ENCODE data around the gene USF1.
A peak's percentile ranks its signal among the peaks of the same experiment; 100 is the strongest.

The USF1 gene

DNA sequence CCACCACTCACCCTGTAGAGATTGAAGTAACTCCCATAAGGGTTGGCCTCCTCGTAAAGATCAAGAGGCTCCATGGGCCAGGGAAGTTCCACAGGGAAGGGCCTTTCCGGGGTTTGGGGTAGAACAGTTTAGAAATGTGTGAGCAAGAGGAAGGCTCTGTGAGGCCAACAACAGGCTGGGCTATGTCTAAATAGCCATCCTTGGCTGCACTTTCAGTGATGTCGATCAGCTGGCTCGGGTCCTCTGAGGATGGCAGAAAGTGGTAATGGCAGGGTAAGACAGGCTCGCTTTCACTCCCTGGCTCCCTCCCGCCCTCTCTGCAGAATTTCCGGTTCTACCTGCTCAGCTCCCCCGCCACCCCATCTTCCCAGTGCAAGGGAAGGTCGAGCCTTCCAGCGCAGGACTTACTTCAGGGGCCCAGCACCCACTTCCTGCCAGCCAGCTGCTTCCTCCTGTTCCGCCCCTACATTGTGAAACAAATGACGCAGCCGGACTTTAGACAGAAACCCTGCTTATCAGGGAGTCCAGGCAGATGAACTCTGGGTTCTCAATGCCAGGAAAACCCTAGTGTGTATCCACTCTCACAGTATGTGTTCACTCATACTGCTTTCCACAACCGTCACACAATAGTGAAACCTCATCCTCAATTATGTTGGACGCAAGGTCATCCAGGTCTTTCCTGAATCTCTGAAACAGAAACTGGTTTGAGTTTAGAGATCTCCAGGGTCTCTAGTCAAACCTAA, 32.1 kb downstream of the USF1 start:
- peaks cover 27% of the 10 kb centered on the region; the same call in 1 of the 2 replicates for H4K20me1 ChIP-seq
- peak overlapping the region; percentile 59 for H3K9ac ChIP-seq
- H3K4me2 ChIP-seq, result peak overlapping the region; percentile 89
- peaks cover 6% of the 10 kb centered on the region; the same call in 1 of the 2 replicates for H3K36me3 ChIP-seq
- H3K27me3 ChIP-seq, result no peaks in the 10 kb centered on the region
- no peaks in the 10 kb centered on the region for H3K9me3 ChIP-seq
- peak; percentile 88 for TF ChIP-seq Cebpa-rat (IDR thresholded peaks at IDR 0.05)
- H3K4me3 ChIP-seq, result peak overlapping the region; percentile 56
- H3K27ac ChIP-seq, result peak overlapping the region; percentile 83
- peaks cover 32% of the 10 kb centered on the region for H3K4me1 ChIP-seq

- Histone ChIP-seq H3K36me3 (peaks cover 12% of the 10 kb centered on the region; the same call in 1 of the 2 replicates), H3K4me3 (peak overlapping the region; percentile 56), H4K20me1 (peaks cover 27% of the 10 kb centered on the region; the same call in 1 of the 2 replicates), H3K27ac (peak overlapping the region; percentile 83), H3K9ac (peak overlapping the region; percentile 59), H3K27me3 (no peaks in the 10 kb centered on the region), H3K4me2 (peak overlapping the region; percentile 89), H3K9me3 (no peaks in the 10 kb centered on the region), H3K4me1 (peaks cover 26% of the 10 kb centered on the region)
- no peak for TF ChIP-seq Cebpa-rat (IDR thresholded peaks at IDR 0.05)
These were observed 32.7 kb downstream of the USF1 start for GRCh38 chr1:161013131-161013487.

DNA sequence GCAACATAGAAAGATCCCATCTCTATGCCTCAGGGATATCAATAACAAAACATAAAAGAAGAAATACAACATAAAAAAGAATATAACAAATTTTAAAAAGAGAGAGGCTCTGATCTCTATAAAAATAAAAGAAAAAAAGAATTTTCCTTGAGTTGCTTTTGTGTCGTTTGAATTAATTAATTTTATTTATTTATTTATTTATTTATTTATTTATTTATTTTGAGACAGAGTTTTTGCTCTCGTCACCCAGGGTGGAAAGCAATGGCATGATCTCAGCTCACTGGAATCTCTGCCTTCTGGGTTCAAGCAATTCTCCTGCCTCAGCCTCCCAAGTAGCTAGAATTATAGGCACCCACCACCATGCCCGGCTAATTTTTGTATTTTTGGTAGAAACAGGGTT, 33.4 kb downstream of the USF1 start:
- no peak overlapping the region for H3K4me3 ChIP-seq
- H3K9me3 ChIP-seq, result no peaks in the 10 kb centered on the region
- 0 out of 2 replicates have a peak overlapping the region, but pooled peaks have one; percentile 83 for H3K27ac ChIP-seq
- no peak overlapping the region for H3K9ac ChIP-seq
- H3K4me2 ChIP-seq, result peak overlapping the region; percentile 89; the same call in 1 of the 2 replicates
- H3K36me3 ChIP-seq, result peaks cover 19% of the 10 kb centered on the region; the same call in 1 of the 2 replicates
- TF ChIP-seq Cebpa-rat (IDR thresholded peaks at IDR 0.05), result no peak
- H3K27me3 ChIP-seq, result no peaks in the 10 kb centered on the region
- H4K20me1 ChIP-seq, result peaks cover 29% of the 10 kb centered on the region; the same call in 1 of the 2 replicates
- H3K4me1 ChIP-seq, result peaks cover 23% of the 10 kb centered on the region

DNA sequence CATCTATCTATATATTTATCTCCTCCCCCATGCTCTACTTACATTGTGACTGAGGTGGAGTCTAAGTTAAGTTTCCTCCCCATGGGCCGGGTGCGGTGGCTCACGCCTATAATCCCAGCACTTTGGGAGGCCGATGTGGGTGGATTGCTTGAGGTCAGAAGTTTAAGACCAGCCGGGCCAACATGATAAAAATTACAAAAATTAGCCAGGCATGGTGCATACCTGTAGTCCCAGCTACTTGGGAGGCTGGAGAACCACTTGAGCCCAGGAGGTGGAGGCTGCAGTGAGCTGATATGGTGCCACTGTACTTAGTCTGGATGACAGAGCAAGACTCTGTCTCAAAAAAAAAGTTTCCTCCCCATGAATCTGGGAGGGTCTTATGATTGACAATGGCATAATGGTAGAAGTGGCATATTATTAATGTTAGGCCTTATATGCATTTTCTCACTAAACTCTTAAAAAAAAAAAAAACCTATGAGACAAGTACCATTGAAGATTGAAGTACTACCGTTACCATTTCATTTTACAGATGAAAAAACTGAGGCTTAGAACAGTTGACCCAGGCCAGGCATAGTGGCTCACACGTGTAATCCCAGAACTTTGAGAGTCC, 36.1 kb downstream of the USF1 start:
- Histone ChIP-seq H3K27ac (no peak overlapping the region), H3K9ac (no peak overlapping the region), H3K4me2 (no peak overlapping the region), H3K9me3 (no peaks in the 10 kb centered on the region), H3K4me3 (no peak overlapping the region), H4K20me1 (peaks cover 36% of the 10 kb centered on the region), H3K27me3 (no peaks in the 10 kb centered on the region), H3K4me1 (peaks cover 23% of the 10 kb centered on the region), H3K36me3 (peaks cover 32% of the 10 kb centered on the region; the same call in 1 of the 2 replicates)
- TF ChIP-seq Cebpa-rat (IDR thresholded peaks at IDR 0.05), result no peak

GRCh38 chr1:161008869-161009510, 36.8 kb downstream of the USF1 start:
- H3K27me3 ChIP-seq, result no peaks in the 10 kb centered on the region
- no peak overlapping the region for H3K4me2 ChIP-seq
- H3K9ac ChIP-seq, result no peak overlapping the region
- peaks cover 36% of the 10 kb centered on the region for H4K20me1 ChIP-seq
- peaks cover 16% of the 10 kb centered on the region for H3K4me1 ChIP-seq
- no peak overlapping the region for H3K27ac ChIP-seq
- H3K4me3 ChIP-seq, result no peak overlapping the region
- no peaks in the 10 kb centered on the region for H3K9me3 ChIP-seq
- no peak for TF ChIP-seq Cebpa-rat (IDR thresholded peaks at IDR 0.05)
- peaks cover 32% of the 10 kb centered on the region; the same call in 1 of the 2 replicates for H3K36me3 ChIP-seq

- Histone ChIP-seq H3K9me3 (no peaks in the 10 kb centered on the region), H3K27me3 (no peaks in the 10 kb centered on the region), H3K9ac (no peak overlapping the region), H3K4me3 (no peak overlapping the region), H3K4me2 (no peak overlapping the region), H3K36me3 (peaks cover 32% of the 10 kb centered on the region; the same call in 1 of the 2 replicates), H3K4me1 (no peaks in the 10 kb centered on the region), H3K27ac (no peak overlapping the region), H4K20me1 (peaks cover 37% of the 10 kb centered on the region)
- TF ChIP-seq Cebpa-rat (IDR thresholded peaks at IDR 0.05), result no peak
These were observed 38.4 kb downstream of the USF1 start for GRCh38 chr1:161007369-161007768.

DNA sequence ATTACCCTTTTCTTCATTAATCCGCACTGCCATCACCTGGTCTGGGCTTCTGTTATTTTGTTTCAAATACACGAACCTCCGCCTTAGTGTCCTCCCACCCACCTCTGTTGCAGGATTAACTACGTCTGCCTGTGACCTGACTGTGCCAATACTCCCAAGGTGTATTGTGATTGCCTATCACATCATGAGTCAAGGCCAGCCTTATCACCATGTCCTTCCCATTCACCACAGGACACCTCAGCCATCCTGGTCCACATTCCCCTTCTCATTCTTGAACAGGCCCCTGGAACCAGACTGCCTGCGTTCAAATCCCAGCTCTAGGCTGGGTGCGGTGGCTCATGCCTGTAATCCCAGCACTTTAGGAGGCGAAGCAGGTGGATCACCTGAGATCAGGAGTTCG, 39.2 kb downstream of the USF1 start:
- H3K9me3 ChIP-seq, result no peaks in the 10 kb centered on the region
- no peak overlapping the region for H3K27ac ChIP-seq
- no peak overlapping the region for H3K4me2 ChIP-seq
- no peak overlapping the region for H3K4me3 ChIP-seq
- H4K20me1 ChIP-seq, result peaks cover 45% of the 10 kb centered on the region
- no peak for TF ChIP-seq Cebpa-rat (IDR thresholded peaks at IDR 0.05)
- peaks cover 35% of the 10 kb centered on the region for H3K36me3 ChIP-seq
- no peak overlapping the region for H3K9ac ChIP-seq
- no peaks in the 10 kb centered on the region for H3K27me3 ChIP-seq
- H3K4me1 ChIP-seq, result no peaks in the 10 kb centered on the region

GRCh38 chr1:161001525-161001924, 44.3 kb downstream of the USF1 start:
- Histone ChIP-seq H3K27me3 (no peaks in the 10 kb centered on the region), H3K9ac (no peak overlapping the region), H3K36me3 (peaks cover 51% of the 10 kb centered on the region), H4K20me1 (peaks cover 22% of the 10 kb centered on the region), H3K27ac (no peak overlapping the region), H3K4me1 (no peaks in the 10 kb centered on the region), H3K4me3 (no peak overlapping the region), H3K9me3 (no peaks in the 10 kb centered on the region), H3K4me2 (no peak overlapping the region)
- TF ChIP-seq Cebpa-rat (IDR thresholded peaks at IDR 0.05), result no peak

- no peak overlapping the region for H3K4me3 ChIP-seq
- no peaks in the 10 kb centered on the region for H3K4me1 ChIP-seq
- no peak for TF ChIP-seq Cebpa-rat (IDR thresholded peaks at IDR 0.05)
- H3K27me3 ChIP-seq, result no peaks in the 10 kb centered on the region
- peaks cover 51% of the 10 kb centered on the region for H3K36me3 ChIP-seq
- H3K9me3 ChIP-seq, result no peaks in the 10 kb centered on the region
- H3K27ac ChIP-seq, result no peak overlapping the region
- peaks cover 19% of the 10 kb centered on the region; the same call in 1 of the 2 replicates for H4K20me1 ChIP-seq
- H3K9ac ChIP-seq, result no peak overlapping the region
- no peak overlapping the region for H3K4me2 ChIP-seq
These were observed 44.9 kb downstream of the USF1 start for GRCh38 chr1:161000736-161001480.

Measured in BLaER1 (cell line).